K562 (cell line): ENCODE data around the gene F2. TPM values are rescaled to one million over a fixed set of nuclear protein-coding genes. Genes with fewer than 3 reads are reported as not detected.

Experiments used
- ATF1 ChIP-seq, 2 experiments: fragments of 450-650 bp in 1 of 2; IDR thresholded peaks; 2 replicates each; pipeline ENCODE4 v1.6.1; 2016; ENCODE audit warnings: missing compliant biosample characterization in 1 of 2, missing genetic modification characterization in 1 of 2
- HLTF ChIP-seq: fragments of 450-650 bp; IDR thresholded peaks from 2 replicates; pipeline ENCODE4 v1.6.1; 2016
- HMG20A ChIP-seq: fragments of 450-650 bp; formaldehyde crosslinking; conservative IDR thresholded peaks from 2 replicates; pipeline ENCODE4 v1.4.0; 2020; ENCODE audit warnings: mild to moderate bottlenecking, mixed read lengths
- KDM4B ChIP-seq, 2 experiments: fragments of 450-650 bp in 1 of 2; sonication (generic) in 1 of 2; IDR thresholded peaks; 2 replicates each; pipeline ENCODE4 v1.6.1; 2016 to 2017; ENCODE audit warnings: borderline replicate concordance in 2 of 2, antibody characterized with exemption in 1 of 2, low read depth in 1 of 2, mild to moderate bottlenecking in 1 of 2
- RBBP5 ChIP-seq: fragments of 200-600 bp; sonication (generic); IDR thresholded peaks from 2 replicates; pipeline ENCODE4 v1.6.1; 2012; ENCODE audit warnings: borderline replicate concordance, mild to moderate bottlenecking, low read length, control low read depth, inconsistent platforms; ENCODE audit not compliant: insufficient read depth, poor library complexity, severe bottlenecking
- RBM22 ChIP-seq: fragments of 200-400 bp; formaldehyde crosslinking; IDR thresholded peaks from 2 replicates; pipeline ENCODE4 v1.6.1; 2018; ENCODE audit warnings: low read length, low read depth; ENCODE audit not compliant: poor library complexity, severe bottlenecking
- RCOR1 ChIP-seq, 2 experiments: IDR thresholded peaks; 2 replicates each; pipeline ENCODE4 v1.6.1; 2012; ENCODE audit warnings: low read depth in 2 of 2, low read length in 2 of 2, borderline replicate concordance in 1 of 2, improper control_type of control experiment in 1 of 2
- SNIP1 ChIP-seq: fragments of 450-650 bp; IDR thresholded peaks from 2 replicates; pipeline ENCODE4 v1.7.1; 2017; ENCODE audit warnings: low read depth, mild to moderate bottlenecking
- TCFL5 ChIP-seq: fragments of 250-450 bp; sonication (Bioruptor Pico); conservative IDR thresholded peaks from 2 replicates; pipeline ENCODE4 v1.6.1; 2021; ENCODE audit warnings: mild to moderate bottlenecking, moderate library complexity, matching md5 sums
- ZNF76 ChIP-seq: fragments of 250-450 bp; sonication (Bioruptor Pico); IDR thresholded peaks from 2 replicates; pipeline ENCODE4 v1.4.0; 2020; ENCODE audit warnings: mild to moderate bottlenecking, moderate library complexity, borderline replicate concordance
- ZNF764 ChIP-seq: fragments of 250-450 bp; sonication (Bioruptor Pico); IDR thresholded peaks from 2 replicates; pipeline ENCODE4 v1.4.0; 2020; ENCODE audit warnings: low read depth, mild to moderate bottlenecking, moderate library complexity
- ZNF77 ChIP-seq: fragments of 250-450 bp; sonication (Bioruptor Pico); IDR thresholded peaks from 2 replicates; pipeline ENCODE4 v1.5.0; 2020
- polyA plus RNA-seq, 8 experiments: library from polyadenylated mRNA; depleted of rRNA in 4 of 8; stranded (reverse) in 5 of 8; unstranded in 3 of 8; fragments of >200 nt; fragmentation: Nextera tagmentation in 2 of 8; fragmentation: Illumina TruSeq in 1 of 8; extraction: Ambion mirVana in 2 of 8; extraction: Trizol in 1 of 8; gene quantifications; 2 replicates each; pipeline versions ENCODE4 v1.2.1 to v1.2.3, GENCODE V29; 2011 to 2014; ENCODE audit warnings: inconsistent platforms in 1 of 8, missing spikeins in 1 of 8
- total RNA-seq, 7 experiments: library from RNA; depleted of rRNA in 6 of 7; stranded (reverse); fragments of >200 nt in 6 of 7; fragmentation: Illumina TruSeq in 2 of 7; extraction: Trizol in 2 of 7; gene quantifications; 2 replicates each; pipeline versions ENCODE4 v1.2.1 to v1.2.3, GENCODE V29; 2011 to 2021; ENCODE audit warnings: low replicate concordance in 1 of 7
- TF ChIP-seq, protein P1 (sequence below), 2 experiments: fragments of 450-650 bp; formaldehyde crosslinking in 1 of 2; IDR thresholded peaks; 2 replicates each; pipeline versions ENCODE4 v1.4.0 to v1.6.1; 2014 to 2020; ENCODE audit warnings: mild to moderate bottlenecking in 2 of 2, borderline replicate concordance in 1 of 2, low read depth in 1 of 2
- TF ChIP-seq, protein P2 (sequence below): sonication (generic); formaldehyde crosslinking; IDR thresholded peaks from 2 replicates; pipeline ENCODE4 v1.9.0; 2022; ENCODE audit warnings: mild to moderate bottlenecking, missing genetic modification reagents
- TF ChIP-seq, protein P3 (sequence below): sonication (generic); formaldehyde crosslinking; IDR thresholded peaks from 2 replicates; pipeline ENCODE4 v1.8.1; 2022; ENCODE audit warnings: missing genetic modification reagents

F2 gene
- total and polyA plus RNA-seq, 9 of the 15 experiments (the other 6 are each of a cell fraction or from before 2014, with no cell fraction given): 0.16 TPM; not detected in 8

DNA sequence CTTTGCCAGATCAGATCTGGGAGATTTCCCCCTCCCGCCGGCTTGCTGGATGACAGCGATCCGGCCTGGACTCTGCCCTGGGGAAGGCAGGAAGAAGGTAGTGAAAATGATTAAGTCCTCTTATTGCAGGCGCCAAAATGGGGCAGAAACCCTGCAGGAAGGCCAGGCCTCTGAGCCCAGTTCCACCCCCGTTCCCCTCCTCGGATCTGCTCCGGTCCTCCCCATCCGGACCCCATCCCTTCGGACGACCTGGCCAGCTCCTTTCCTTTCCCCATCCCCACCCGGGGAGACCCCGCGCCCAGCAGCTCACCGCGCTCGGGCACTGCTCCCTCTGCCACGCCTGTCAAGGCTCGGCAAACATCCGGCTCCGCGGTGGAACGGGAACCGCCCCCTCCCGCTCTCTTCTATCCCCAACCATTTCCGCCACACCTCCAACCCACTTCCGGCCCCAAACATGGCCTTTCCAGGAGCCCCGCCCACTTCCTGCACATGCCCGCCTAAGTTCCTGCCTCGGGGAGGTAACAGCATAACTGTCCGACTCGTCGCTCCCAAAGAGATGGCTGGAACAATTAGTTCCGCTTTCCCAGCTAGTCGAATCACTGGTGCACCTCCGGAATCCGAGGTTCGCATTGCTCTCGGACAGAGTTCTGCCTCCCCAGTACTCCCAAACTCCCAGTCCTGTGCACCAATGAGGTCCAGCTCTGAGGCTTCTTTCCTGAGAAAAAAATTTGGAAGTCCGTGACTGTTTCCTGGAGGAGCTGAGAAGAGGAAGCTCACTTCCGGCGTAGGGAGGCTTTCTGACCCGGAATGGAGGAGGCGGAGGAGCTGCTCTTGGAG is 18.6 kb upstream of the F2 start, which contains the start of the genes ARHGAP1 and ZNF408 (continued):
- TF ChIP-seq ZNF764: peak; percentile 53; the same call in 1 of the 2 replicates
- TF ChIP-seq, protein P1, sequence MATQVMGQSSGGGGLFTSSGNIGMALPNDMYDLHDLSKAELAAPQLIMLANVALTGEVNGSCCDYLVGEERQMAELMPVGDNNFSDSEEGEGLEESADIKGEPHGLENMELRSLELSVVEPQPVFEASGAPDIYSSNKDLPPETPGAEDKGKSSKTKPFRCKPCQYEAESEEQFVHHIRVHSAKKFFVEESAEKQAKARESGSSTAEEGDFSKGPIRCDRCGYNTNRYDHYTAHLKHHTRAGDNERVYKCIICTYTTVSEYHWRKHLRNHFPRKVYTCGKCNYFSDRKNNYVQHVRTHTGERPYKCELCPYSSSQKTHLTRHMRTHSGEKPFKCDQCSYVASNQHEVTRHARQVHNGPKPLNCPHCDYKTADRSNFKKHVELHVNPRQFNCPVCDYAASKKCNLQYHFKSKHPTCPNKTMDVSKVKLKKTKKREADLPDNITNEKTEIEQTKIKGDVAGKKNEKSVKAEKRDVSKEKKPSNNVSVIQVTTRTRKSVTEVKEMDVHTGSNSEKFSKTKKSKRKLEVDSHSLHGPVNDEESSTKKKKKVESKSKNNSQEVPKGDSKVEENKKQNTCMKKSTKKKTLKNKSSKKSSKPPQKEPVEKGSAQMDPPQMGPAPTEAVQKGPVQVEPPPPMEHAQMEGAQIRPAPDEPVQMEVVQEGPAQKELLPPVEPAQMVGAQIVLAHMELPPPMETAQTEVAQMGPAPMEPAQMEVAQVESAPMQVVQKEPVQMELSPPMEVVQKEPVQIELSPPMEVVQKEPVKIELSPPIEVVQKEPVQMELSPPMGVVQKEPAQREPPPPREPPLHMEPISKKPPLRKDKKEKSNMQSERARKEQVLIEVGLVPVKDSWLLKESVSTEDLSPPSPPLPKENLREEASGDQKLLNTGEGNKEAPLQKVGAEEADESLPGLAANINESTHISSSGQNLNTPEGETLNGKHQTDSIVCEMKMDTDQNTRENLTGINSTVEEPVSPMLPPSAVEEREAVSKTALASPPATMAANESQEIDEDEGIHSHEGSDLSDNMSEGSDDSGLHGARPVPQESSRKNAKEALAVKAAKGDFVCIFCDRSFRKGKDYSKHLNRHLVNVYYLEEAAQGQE (IDR thresholded peaks at IDR 0.05; ENCODE audit: borderline replicate concordance): no peak
- TF ChIP-seq, protein P1 (CRISPR knock-in tag; IDR thresholded peaks at IDR 0.05; ENCODE audit: low read depth): peak; percentile 75; the same call in 1 of the 2 replicates
- 0 out of 2 replicates have a peak, but pooled peaks have one; percentile 14 for TF ChIP-seq ATF1 (CRISPR knock-in tag; IDR thresholded peaks at IDR 0.05)
- peak; percentile 95 for TF ChIP-seq ATF1 (tag; IDR thresholded peaks at IDR 0.05)
- TF ChIP-seq RBM22: no peak
- peak in 1 of 2 experiments; percentile 36; a peak in 1 of 4 replicates for TF ChIP-seq RCOR1 (IDR thresholded peaks at IDR 0.05; ENCODE audit: borderline replicate concordance in 1 of 2, low read depth in 2 of 2, low read length in 2 of 2)
- peak; percentile 60 for TF ChIP-seq RBBP5
- TF ChIP-seq ZNF76 (CRISPR knock-in tag): peak; percentile 35; the same call in 1 of the 2 replicates
- TF ChIP-seq, protein P2, sequence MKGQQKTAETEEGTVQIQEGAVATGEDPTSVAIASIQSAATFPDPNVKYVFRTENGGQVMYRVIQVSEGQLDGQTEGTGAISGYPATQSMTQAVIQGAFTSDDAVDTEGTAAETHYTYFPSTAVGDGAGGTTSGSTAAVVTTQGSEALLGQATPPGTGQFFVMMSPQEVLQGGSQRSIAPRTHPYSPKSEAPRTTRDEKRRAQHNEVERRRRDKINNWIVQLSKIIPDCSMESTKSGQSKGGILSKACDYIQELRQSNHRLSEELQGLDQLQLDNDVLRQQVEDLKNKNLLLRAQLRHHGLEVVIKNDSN (CRISPR knock-in tag): peak; percentile 69; the same call in 1 of the 2 replicates
- TF ChIP-seq HLTF: peak; percentile 78; the same call in 1 of the 2 replicates
- TF ChIP-seq, protein P3, sequence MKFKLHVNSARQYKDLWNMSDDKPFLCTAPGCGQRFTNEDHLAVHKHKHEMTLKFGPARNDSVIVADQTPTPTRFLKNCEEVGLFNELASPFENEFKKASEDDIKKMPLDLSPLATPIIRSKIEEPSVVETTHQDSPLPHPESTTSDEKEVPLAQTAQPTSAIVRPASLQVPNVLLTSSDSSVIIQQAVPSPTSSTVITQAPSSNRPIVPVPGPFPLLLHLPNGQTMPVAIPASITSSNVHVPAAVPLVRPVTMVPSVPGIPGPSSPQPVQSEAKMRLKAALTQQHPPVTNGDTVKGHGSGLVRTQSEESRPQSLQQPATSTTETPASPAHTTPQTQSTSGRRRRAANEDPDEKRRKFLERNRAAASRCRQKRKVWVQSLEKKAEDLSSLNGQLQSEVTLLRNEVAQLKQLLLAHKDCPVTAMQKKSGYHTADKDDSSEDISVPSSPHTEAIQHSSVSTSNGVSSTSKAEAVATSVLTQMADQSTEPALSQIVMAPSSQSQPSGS (CRISPR knock-in tag): no peak
- TF ChIP-seq HMG20A: no peak
- TF ChIP-seq SNIP1: 0 out of 2 replicates have a peak, but pooled peaks have one; percentile 14
- TF ChIP-seq ZNF77 (CRISPR knock-in tag): no peak
- peak in 1 of 2 experiments; percentile 91; a peak in 2 of 4 replicates for TF ChIP-seq KDM4B (IDR thresholded peaks at IDR 0.05; ENCODE audit: borderline replicate concordance in 2 of 2, low read depth in 1 of 2)
- no peak for TF ChIP-seq TCFL5 (CRISPR knock-in tag)
